ACC112 (cell line): Measurements from ENCODE around the gene JCHAIN.

Experiments
- H2AFZ ChIP-seq: fragments of 200-600 bp; sonication (generic); one replicate; pipeline ENCODE4 v1.6.0; 2017; ENCODE audit warnings: antibody characterized with exemption, low read length; ENCODE audit not compliant: unreplicated experiment
- H3K27ac ChIP-seq: fragments of 200-600 bp; sonication (generic); 2 replicates; pipeline ENCODE4 v1.5.1; 2014; ENCODE audit warnings: low read depth, mild to moderate bottlenecking, antibody characterized with exemption, low read length, moderate library complexity
- H3K27me3 ChIP-seq: fragments of 200-600 bp; sonication (generic); 2 replicates; pipeline ENCODE4 v1.6.1; 2014; ENCODE audit warnings: mild to moderate bottlenecking, antibody characterized with exemption, low read length, moderate library complexity, mixed read lengths; ENCODE audit not compliant: insufficient read depth
- H3K36me3 ChIP-seq: fragments of 200-600 bp; sonication (generic); 2 replicates; pipeline ENCODE4 v1.6.1; 2016; ENCODE audit warnings: mild to moderate bottlenecking, antibody characterized with exemption, low read length, moderate library complexity, mixed read lengths; ENCODE audit not compliant: insufficient read depth
- H3K4me1 ChIP-seq: fragments of 200-600 bp; sonication (generic); one replicate; pipeline ENCODE4 v1.6.1; 2016; ENCODE audit warnings: low read length, mixed read lengths; ENCODE audit not compliant: insufficient read depth, unreplicated experiment, control insufficient read depth
- H3K4me3 ChIP-seq: fragments of 200-600 bp; sonication (generic); 2 replicates; pipeline ENCODE4 v1.5.1; 2014; ENCODE audit warnings: mild to moderate bottlenecking, low read depth, low read length
- H3K79me2 ChIP-seq: fragments of 200-600 bp; sonication (generic); one replicate; pipeline ENCODE4 v1.6.0; 2016; ENCODE audit warnings: low read length; ENCODE audit not compliant: control insufficient read depth, unreplicated experiment, insufficient read depth

The JCHAIN gene

DNA sequence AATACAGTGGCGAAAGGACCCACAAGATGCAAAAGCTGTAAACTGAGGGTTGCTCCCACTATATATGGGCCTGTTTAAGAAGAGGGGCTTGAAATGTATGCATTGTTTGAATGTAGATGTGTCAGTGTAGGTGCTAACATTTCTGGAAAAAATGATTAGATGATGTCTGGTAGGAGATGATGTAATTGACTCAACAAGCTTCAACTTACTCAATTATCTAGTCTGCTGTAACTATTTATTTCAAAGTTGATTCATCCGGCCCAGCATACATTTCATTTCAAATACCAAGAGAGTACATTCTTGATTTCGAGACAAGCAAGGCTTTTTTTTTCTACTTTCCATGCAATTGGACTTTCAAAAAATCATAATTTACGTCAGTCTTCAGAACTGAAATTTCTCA is 47.0 kb downstream of the JCHAIN start:
- no peaks in the 10 kb centered on the region for H3K36me3 ChIP-seq
- no peak overlapping the region for H3K4me3 ChIP-seq
- H3K79me2 ChIP-seq = no peaks in the 10 kb centered on the region
- no peaks in the 10 kb centered on the region for H3K4me1 ChIP-seq
- no peaks in the 10 kb centered on the region for H3K27me3 ChIP-seq
- no peak overlapping the region for H3K27ac ChIP-seq
- H2AFZ ChIP-seq = no peak overlapping the region

GRCh38 chr4:70614184-70614555 is 52.1 kb downstream of the JCHAIN start:
- H3K36me3 ChIP-seq = no peaks in the 10 kb centered on the region
- H3K4me3 ChIP-seq = peak overlapping the region; percentile 73
- no peaks in the 10 kb centered on the region for H3K4me1 ChIP-seq
- H3K27ac ChIP-seq = no peak overlapping the region
- H2AFZ ChIP-seq = peak overlapping the region; percentile 88
- H3K79me2 ChIP-seq = no peaks in the 10 kb centered on the region
- H3K27me3 ChIP-seq = no peaks in the 10 kb centered on the region; the same call in 1 of the 2 replicates

GRCh38 chr4:70613306-70614183 is 52.8 kb downstream of the JCHAIN start:
- Histone ChIP-seq H3K27ac (no peak overlapping the region), H2AFZ (peak overlapping the region; percentile 88), H3K79me2 (no peaks in the 10 kb centered on the region), H3K36me3 (no peaks in the 10 kb centered on the region), H3K27me3 (no peaks in the 10 kb centered on the region; the same call in 1 of the 2 replicates), H3K4me1 (no peaks in the 10 kb centered on the region), H3K4me3 (peak overlapping the region; percentile 73)

DNA sequence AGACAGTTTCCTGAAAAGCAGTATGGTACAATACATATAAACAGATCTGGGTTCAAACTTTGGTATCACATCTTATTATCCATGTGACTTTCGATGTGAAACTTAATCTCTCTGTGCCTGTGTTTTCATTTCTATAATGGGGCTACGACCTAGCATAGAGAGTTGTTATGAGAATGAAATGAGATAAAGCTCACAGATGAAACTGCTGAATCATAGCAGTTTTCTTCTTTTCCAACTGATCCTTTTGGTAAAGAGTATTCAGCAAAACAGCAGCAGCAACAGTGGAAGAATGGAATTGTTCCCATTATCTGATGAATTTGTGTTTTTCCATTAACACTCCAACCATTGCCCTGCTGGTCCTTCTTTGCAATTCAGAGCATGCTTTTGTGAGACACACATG is 58.0 kb downstream of the JCHAIN start:
- peaks cover 5% of the 10 kb centered on the region for H3K4me1 ChIP-seq
- H3K4me3 ChIP-seq = no peak overlapping the region
- H3K79me2 ChIP-seq = no peaks in the 10 kb centered on the region
- H2AFZ ChIP-seq = no peak overlapping the region
- H3K36me3 ChIP-seq = no peaks in the 10 kb centered on the region
- H3K27ac ChIP-seq = no peak overlapping the region
- H3K27me3 ChIP-seq = no peaks in the 10 kb centered on the region; the same call in none of the 2 replicates

DNA sequence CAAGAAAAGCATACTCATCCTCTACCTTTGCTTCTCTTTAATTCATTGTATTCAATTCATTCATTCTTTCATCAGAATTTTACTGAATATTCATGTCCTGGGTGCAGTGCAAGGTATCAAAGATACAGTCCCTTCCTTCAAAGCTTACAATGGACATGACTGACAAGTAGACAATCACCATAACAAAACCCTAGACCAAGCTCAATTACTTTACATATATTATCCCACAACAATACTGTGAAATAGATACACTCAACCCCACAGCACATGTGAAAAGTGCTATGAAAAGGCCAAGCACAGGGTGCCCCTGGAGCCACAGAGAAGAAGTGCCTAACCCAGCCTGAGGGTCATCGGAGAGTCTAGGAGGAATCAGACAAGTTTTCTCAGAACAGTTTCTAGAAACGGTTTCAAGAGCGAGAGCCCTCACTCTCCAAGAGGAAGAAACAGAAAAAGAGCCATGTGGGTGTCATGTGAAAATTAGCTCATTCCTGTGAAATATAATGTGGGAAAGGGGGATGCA is 58.9 kb downstream of the JCHAIN start:
- Histone ChIP-seq H3K4me1 (peaks cover 5% of the 10 kb centered on the region), H2AFZ (no peak overlapping the region)

DNA sequence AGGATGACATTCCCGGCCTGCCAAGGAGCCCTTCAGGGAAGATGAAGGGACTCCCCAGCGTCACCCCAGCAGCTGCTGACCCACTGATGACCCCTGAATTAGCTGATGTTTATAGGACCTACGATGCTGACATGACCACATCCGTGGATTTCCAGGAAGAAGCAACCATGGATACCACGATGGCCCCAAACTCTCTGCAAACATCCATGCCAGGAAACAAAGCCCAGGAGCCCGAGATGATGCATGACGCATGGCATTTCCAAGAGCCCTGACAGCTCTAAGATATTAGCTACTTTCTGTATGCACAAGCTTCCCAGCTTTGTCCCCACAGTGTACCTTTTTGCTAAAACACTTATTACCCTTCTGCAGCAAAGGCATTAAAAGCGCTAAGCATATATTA is 59.8 kb downstream of the JCHAIN start:
- Histone ChIP-seq H3K27ac (no peak overlapping the region), H3K79me2 (no peaks in the 10 kb centered on the region), H2AFZ (no peak overlapping the region), H3K36me3 (no peaks in the 10 kb centered on the region), H3K4me3 (no peak overlapping the region), H3K4me1 (peaks cover 5% of the 10 kb centered on the region), H3K27me3 (no peaks in the 10 kb centered on the region; the same call in none of the 2 replicates)

More for the DNA sequence above, 58.9 kb downstream of the JCHAIN start:
- H3K79me2 ChIP-seq = no peaks in the 10 kb centered on the region
- H3K27me3 ChIP-seq = no peaks in the 10 kb centered on the region; the same call in none of the 2 replicates
- H3K36me3 ChIP-seq = no peaks in the 10 kb centered on the region
- no peak overlapping the region for H3K4me3 ChIP-seq
- H3K27ac ChIP-seq = no peak overlapping the region
